Measurements from ENCODE around the gene LRRC32. TPM values are rescaled to one million over a fixed set of nuclear protein-coding genes. Genes with fewer than 3 reads are reported as not detected.

Gene LRRC32
- total and polyA plus RNA-seq, 10 of the 15 experiments (the other 5 are each of a cell fraction or from before 2014, with no cell fraction given) = 0.56 to 20.8 (median 7.4) TPM

- TF ChIP-seq, protein P1, sequence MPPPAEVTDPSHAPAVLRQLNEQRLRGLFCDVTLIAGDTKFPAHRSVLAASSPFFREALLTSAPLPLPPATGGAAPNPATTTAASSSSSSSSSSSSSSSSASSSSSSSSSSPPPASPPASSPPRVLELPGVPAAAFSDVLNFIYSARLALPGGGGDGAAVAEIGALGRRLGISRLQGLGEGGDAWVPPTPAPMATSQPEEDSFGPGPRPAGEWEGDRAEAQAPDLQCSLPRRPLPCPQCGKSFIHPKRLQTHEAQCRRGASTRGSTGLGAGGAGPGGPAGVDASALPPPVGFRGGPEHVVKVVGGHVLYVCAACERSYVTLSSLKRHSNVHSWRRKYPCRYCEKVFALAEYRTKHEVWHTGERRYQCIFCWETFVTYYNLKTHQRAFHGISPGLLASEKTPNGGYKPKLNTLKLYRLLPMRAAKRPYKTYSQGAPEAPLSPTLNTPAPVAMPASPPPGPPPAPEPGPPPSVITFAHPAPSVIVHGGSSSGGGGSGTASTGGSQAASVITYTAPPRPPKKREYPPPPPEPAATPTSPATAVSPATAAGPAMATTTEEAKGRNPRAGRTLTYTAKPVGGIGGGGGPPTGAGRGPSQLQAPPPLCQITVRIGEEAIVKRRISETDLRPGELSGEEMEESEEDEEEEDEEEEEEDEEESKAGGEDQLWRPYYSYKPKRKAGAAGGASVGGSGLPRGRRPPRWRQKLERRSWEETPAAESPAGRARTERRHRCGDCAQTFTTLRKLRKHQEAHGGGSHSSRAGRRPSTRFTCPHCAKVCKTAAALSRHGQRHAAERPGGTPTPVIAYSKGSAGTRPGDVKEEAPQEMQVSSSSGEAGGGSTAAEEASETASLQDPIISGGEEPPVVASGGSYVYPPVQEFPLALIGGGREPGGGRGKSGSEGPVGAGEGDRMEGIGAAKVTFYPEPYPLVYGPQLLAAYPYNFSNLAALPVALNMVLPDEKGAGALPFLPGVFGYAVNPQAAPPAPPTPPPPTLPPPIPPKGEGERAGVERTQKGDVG (CRISPR knock-in tag; IDR thresholded peaks at IDR 0.05) = no peak
- no peak for TF ChIP-seq ZNF274 (IDR thresholded peaks at IDR 0.05; ENCODE audit: insufficient read depth, insufficient read length)
- no peak for TF ChIP-seq ZNF622 (IDR thresholded peaks at IDR 0.05)
- TF ChIP-seq BCLAF1 (IDR thresholded peaks at IDR 0.05) = no peak
- TF ChIP-seq EED (IDR thresholded peaks at IDR 0.05; ENCODE audit: low read depth) = no peak
These were observed 9.2 kb downstream of the LRRC32 start (continued) for GRCh38 chr11:76661306-76661751.
